Neural crest cell (in vitro differentiated cells): ENCODE results near the gene TWIST1. TPM values are rescaled to one million over a fixed set of nuclear protein-coding genes. Genes with fewer than 3 reads are reported as not detected.

Source experiments
- DNase-seq: peaks from one replicate; pipeline ENCODE4 v3.0.0; 2021; ENCODE audit warnings: low read depth, mixed read lengths, low spot score
- H3K27ac Mint-ChIP-seq: one replicate; pipeline ENCODE4 v1.8.0; 2021; ENCODE audit warnings: mild to moderate bottlenecking, mixed read lengths; ENCODE audit not compliant: unreplicated experiment
- H3K27me3 Mint-ChIP-seq: 2 replicates; pipeline ENCODE4 v1.8.0; 2021; ENCODE audit warnings: low read depth, mild to moderate bottlenecking, mixed read lengths
- H3K36me3 Mint-ChIP-seq: 2 replicates; pipeline ENCODE4 v1.8.0; 2021; ENCODE audit warnings: low read depth, mild to moderate bottlenecking, mixed read lengths
- H3K4me1 Mint-ChIP-seq: 2 replicates; pipeline ENCODE4 v1.8.0; 2021; ENCODE audit warnings: mixed read lengths
- H3K4me3 Mint-ChIP-seq: one replicate; pipeline ENCODE4 v1.8.0; 2021; ENCODE audit warnings: mild to moderate bottlenecking, mixed read lengths
- H3K9me3 Mint-ChIP-seq: 2 replicates; pipeline ENCODE4 v1.8.0; 2021; ENCODE audit warnings: mixed read lengths
- total RNA-seq: library from RNA; stranded (reverse); gene quantifications from 2 replicates; pipeline ENCODE4 v1.2.1, GENCODE V29; 2021
- TF ChIP-seq, protein P1 (sequence below): fragments of 200-600 bp; sonication (generic); conservative IDR thresholded peaks from 2 replicates; pipeline ENCODE4 v1.5.0; 2021; ENCODE audit warnings: antibody characterized with exemption, mild to moderate bottlenecking

TWIST1 gene
- total RNA-seq, 1 donor from 2014 or later, result 8.1 TPM

DNA sequence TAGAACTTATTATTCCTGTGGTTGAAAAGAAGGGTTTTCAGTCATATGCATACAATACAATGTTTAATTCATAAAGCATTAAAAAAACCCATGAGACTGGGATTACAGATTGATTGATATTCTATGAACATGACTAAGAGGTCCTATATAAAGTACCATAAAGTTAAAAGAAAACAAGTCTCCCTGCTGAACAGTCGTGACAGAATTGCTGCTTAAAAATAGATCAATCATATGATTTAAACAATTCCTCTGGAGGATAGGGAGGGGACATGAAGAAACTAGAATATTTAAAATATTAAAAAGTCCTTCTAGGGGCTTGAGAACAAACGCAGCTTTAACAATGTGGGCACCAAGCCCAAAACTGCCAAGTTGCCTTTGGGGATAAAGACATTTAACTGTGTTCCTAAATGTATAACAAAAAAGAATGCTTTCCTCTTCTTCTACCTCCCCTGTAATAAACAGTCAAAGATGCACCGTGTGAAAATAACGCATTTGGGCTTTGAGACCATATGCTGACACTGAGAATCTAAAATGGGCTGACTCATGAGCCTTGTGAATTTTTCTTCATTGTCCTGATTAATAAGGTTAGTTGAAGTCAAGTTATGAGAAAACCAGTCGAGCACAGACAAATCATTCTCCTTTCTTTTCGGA, 25.8 kb downstream of the TWIST1 start:
- H3K4me1 Mint-ChIP-seq, result no peaks in the 10 kb centered on the region
- H3K4me3 Mint-ChIP-seq, result no peak overlapping the region
- peaks cover 16% of the 10 kb centered on the region for H3K27me3 Mint-ChIP-seq
- no peak for DNase-seq
- H3K9me3 Mint-ChIP-seq, result no peaks in the 10 kb centered on the region
- TF ChIP-seq, protein P1, sequence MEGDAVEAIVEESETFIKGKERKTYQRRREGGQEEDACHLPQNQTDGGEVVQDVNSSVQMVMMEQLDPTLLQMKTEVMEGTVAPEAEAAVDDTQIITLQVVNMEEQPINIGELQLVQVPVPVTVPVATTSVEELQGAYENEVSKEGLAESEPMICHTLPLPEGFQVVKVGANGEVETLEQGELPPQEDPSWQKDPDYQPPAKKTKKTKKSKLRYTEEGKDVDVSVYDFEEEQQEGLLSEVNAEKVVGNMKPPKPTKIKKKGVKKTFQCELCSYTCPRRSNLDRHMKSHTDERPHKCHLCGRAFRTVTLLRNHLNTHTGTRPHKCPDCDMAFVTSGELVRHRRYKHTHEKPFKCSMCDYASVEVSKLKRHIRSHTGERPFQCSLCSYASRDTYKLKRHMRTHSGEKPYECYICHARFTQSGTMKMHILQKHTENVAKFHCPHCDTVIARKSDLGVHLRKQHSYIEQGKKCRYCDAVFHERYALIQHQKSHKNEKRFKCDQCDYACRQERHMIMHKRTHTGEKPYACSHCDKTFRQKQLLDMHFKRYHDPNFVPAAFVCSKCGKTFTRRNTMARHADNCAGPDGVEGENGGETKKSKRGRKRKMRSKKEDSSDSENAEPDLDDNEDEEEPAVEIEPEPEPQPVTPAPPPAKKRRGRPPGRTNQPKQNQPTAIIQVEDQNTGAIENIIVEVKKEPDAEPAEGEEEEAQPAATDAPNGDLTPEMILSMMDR, result no peak
- no peaks in the 10 kb centered on the region for H3K36me3 Mint-ChIP-seq
- no peak overlapping the region for H3K27ac Mint-ChIP-seq

DNA sequence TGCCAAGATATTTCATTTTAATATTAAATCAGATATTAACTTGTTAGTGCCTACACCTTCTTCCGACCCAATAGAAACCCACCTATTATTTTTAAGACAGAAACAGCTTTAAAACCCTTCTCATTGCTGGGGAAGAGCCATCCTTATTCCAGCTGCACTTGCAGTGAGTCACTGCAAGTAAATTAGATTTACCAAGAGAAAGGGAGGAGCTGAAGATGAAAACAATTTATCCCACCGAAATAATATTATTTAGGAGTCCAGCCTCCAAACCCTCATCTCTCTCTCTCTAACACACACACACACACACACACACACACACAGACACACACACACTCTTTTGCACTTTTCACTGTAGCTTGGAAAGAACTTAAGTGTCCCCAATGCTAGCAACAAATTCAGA, 26.9 kb downstream of the TWIST1 start:
- TF ChIP-seq, protein P1, result no peak
- Mint-ChIP-seq H3K9me3 (peaks cover 2% of the 10 kb centered on the region), H3K27me3 (peaks cover 15% of the 10 kb centered on the region), H3K36me3 (no peaks in the 10 kb centered on the region), H3K27ac (no peak overlapping the region), H3K4me1 (no peaks in the 10 kb centered on the region), H3K4me3 (no peak overlapping the region)
- no peak for DNase-seq

DNA sequence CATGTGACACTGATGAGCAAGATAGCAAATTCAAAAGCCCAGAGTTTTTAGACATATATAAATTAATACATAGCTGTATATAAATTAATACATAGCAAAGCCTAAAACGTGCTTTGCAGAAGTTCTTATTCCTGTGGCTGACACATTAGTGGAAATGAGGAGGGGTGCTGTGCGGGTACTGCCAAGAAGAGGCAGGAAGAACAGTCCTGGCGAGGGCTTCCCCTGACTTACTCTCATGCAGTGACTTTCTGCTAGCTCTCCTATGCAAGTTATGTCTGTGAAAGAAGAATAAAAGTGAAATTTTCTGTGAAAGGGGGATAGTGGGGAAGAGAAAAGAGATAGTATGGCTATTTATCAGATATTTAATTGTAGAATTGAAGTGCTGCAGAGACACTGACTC, 27.6 kb downstream of the TWIST1 start:
- Mint-ChIP-seq H3K36me3 (no peaks in the 10 kb centered on the region), H3K4me1 (no peaks in the 10 kb centered on the region), H3K27ac (no peak overlapping the region), H3K4me3 (no peak overlapping the region), H3K9me3 (peaks cover 2% of the 10 kb centered on the region), H3K27me3 (peaks cover 8% of the 10 kb centered on the region)
- TF ChIP-seq, protein P1, result no peak
- DNase-seq, result no peak

DNA sequence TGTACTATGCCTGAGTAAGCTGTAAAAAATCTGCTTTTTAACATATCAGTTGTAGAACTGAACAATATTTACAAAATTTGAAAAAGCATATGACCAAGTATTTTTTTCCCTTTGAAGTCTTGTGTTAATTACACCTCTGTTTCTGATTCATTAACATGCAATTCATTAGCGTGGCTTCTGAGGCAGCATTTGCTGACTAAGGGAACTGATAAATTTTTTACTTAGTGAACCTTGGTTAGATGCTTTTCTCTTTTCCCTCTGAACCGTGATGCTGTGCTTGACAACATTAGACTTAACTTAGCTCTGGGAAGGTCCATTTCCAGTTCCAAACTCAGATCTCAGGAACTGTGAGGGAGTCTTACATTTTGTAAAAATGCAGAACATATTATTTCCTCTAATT, 28.1 kb downstream of the TWIST1 start:
- H3K27ac Mint-ChIP-seq, result no peak overlapping the region
- no peaks in the 10 kb centered on the region for H3K4me1 Mint-ChIP-seq
- peaks cover 2% of the 10 kb centered on the region for H3K9me3 Mint-ChIP-seq
- TF ChIP-seq, protein P1, result no peak
- no peak overlapping the region for H3K4me3 Mint-ChIP-seq
- DNase-seq, result no peak
- H3K36me3 Mint-ChIP-seq, result no peaks in the 10 kb centered on the region
- H3K27me3 Mint-ChIP-seq, result peaks cover 8% of the 10 kb centered on the region

DNA sequence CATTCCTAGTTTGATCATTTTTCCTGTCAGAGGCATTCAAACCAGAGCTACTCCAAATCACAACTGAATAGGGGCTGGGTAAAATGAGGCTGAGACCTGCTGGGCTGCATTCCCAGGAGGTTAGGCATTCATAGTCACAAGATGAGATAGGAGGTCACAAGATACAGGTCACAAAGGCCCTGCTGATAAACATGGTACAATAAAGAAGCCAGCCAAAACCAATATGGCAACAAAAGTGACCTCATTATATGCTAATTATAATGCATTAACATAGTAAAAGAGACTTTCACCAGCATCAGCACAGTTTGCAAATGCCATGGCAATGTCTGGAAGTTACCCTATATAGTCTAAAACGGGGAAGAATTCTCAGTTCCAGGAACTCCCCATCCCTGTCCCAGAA, 37.3 kb downstream of the TWIST1 start:
- TF ChIP-seq, protein P1, result no peak

More for the DNA sequence above, 37.3 kb downstream of the TWIST1 start:
- Mint-ChIP-seq H3K27ac (no peak overlapping the region), H3K4me1 (peaks cover 5% of the 10 kb centered on the region), H3K4me3 (no peak overlapping the region), H3K27me3 (no peaks in the 10 kb centered on the region), H3K36me3 (peaks cover 3% of the 10 kb centered on the region), H3K9me3 (peaks cover 7% of the 10 kb centered on the region)
- no peak for DNase-seq
